Stimulated activated CD4-positive, alpha-beta T cell treated with anti-CD3 and anti-CD28 coated beads, Interleukin-12 subunit alpha, Interleukin-12 subunit beta, amount 100 ng/mL, for 48 hours (primary cell): ENCODE data around the gene CHTOP.
"Not testable (repeated sequence)": the region's sequence is repeated elsewhere in the genome, so short reads cannot be mapped to it uniquely, and the experiment has no call there.

Experiments
- DNase-seq, 3 donors: peaks; one replicate each; pipeline ENCODE4 v3.0.0-alpha.2; 2020; ENCODE audit warnings: low read depth in 2 of 3, low spot score in 1 of 3

The CHTOP gene

GRCh38 chr1:153631047-153632022 lies 2.5 kb upstream of the CHTOP start:
- DNase-seq = no peak

- no peak for DNase-seq
These were observed 609 bp upstream of the CHTOP start for GRCh38 chr1:153633161-153633753.

- DNase-seq = no peak
These were observed 2.0 kb downstream of the CHTOP start for GRCh38 chr1:153635872-153636271.

GRCh38 chr1:153636312-153636711 lies 2.4 kb downstream of the CHTOP start:
- DNase-seq = no peak

GRCh38 chr1:153638261-153638660 lies 4.4 kb downstream of the CHTOP start:
- DNase-seq = no peak

GRCh38 chr1:153639280-153639679 lies 5.4 kb downstream of the CHTOP start:
- DNase-seq = no peak

- DNase-seq = not testable (repeated sequence)
These were observed 6.3 kb downstream of the CHTOP start for GRCh38 chr1:153640213-153640612.

GRCh38 chr1:153640861-153641260 lies 7.0 kb downstream of the CHTOP start:
- no peak for DNase-seq

GRCh38 chr1:153642161-153642560 lies 8.3 kb downstream of the CHTOP start:
- no peak for DNase-seq

- no peak for DNase-seq
These were observed 9.2 kb downstream of the CHTOP start for GRCh38 chr1:153643100-153643499.

- DNase-seq = no peak
These were observed 9.9 kb downstream of the CHTOP start for GRCh38 chr1:153643816-153644215.

- no peak for DNase-seq
These were observed 12.9 kb downstream of the CHTOP start for GRCh38 chr1:153646672-153647345.

- no peak for DNase-seq
These were observed 13.5 kb downstream of the CHTOP start for GRCh38 chr1:153647346-153647714.

GRCh38 chr1:153648000-153648643 lies 14.3 kb downstream of the CHTOP start:
- DNase-seq = no peak

GRCh38 chr1:153649137-153649862 lies 15.4 kb downstream of the CHTOP start:
- DNase-seq = no peak

GRCh38 chr1:153649863-153650235 lies 16.0 kb downstream of the CHTOP start:
- no peak for DNase-seq

GRCh38 chr1:153651771-153652170 lies 17.9 kb downstream of the CHTOP start:
- no peak for DNase-seq

- no peak for DNase-seq
These were observed 19.1 kb downstream of the CHTOP start for GRCh38 chr1:153652805-153653500.

GRCh38 chr1:153655333-153655732 lies 21.5 kb downstream of the CHTOP start:
- DNase-seq = no peak
